BE2C (cell line): ENCODE results near the gene CLCA4. TPM values are rescaled to one million over a fixed set of nuclear protein-coding genes. Genes with fewer than 3 reads are reported as not detected.
"Not testable (repeated sequence)": the region's sequence is repeated elsewhere in the genome, so short reads cannot be mapped to it uniquely, and the experiment has no call there.

Experiments
- DNase-seq: peaks from one replicate; pipeline ENCODE4 v3.0.0-alpha.2; 2020
- H3K27me3 ChIP-seq: fragments of 250-450 bp; sonication (Bioruptor Pico); 2 replicates; pipeline ENCODE4 v1.5.1; 2020; ENCODE audit warnings: mild to moderate bottlenecking
- H3K36me3 ChIP-seq: fragments of 250-450 bp; sonication (Bioruptor Pico); 2 replicates; pipeline ENCODE4 v1.5.1; 2020; ENCODE audit warnings: mild to moderate bottlenecking
- H3K4me1 ChIP-seq: fragments of 250-450 bp; sonication (Bioruptor Pico); 2 replicates; pipeline ENCODE4 v1.5.1; 2020
- H3K4me3 ChIP-seq: 2 replicates; pipeline ENCODE4 v1.5.1; 2011; ENCODE audit warnings: low read depth, low read length
- H3K9me3 ChIP-seq: fragments of 250-450 bp; sonication (Bioruptor Pico); 2 replicates; pipeline ENCODE4 v1.5.1; 2020
- CTCF ChIP-seq: IDR thresholded peaks from 2 replicates; pipeline ENCODE4 v1.5.1; 2012; ENCODE audit warnings: mild to moderate bottlenecking, low read depth, low read length
- polyA plus RNA-seq: library from polyadenylated mRNA; unstranded; fragments of >200 nt; gene quantifications from one replicate; pipeline ENCODE4 v1.2.1, GENCODE V29; 2012; ENCODE audit warnings: low read depth, missing spikeins; ENCODE audit not compliant: insufficient read length, insufficient read depth

CLCA4 gene, protein sequence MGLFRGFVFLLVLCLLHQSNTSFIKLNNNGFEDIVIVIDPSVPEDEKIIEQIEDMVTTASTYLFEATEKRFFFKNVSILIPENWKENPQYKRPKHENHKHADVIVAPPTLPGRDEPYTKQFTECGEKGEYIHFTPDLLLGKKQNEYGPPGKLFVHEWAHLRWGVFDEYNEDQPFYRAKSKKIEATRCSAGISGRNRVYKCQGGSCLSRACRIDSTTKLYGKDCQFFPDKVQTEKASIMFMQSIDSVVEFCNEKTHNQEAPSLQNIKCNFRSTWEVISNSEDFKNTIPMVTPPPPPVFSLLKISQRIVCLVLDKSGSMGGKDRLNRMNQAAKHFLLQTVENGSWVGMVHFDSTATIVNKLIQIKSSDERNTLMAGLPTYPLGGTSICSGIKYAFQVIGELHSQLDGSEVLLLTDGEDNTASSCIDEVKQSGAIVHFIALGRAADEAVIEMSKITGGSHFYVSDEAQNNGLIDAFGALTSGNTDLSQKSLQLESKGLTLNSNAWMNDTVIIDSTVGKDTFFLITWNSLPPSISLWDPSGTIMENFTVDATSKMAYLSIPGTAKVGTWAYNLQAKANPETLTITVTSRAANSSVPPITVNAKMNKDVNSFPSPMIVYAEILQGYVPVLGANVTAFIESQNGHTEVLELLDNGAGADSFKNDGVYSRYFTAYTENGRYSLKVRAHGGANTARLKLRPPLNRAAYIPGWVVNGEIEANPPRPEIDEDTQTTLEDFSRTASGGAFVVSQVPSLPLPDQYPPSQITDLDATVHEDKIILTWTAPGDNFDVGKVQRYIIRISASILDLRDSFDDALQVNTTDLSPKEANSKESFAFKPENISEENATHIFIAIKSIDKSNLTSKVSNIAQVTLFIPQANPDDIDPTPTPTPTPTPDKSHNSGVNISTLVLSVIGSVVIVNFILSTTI
- not detected for polyA plus RNA-seq

DNA sequence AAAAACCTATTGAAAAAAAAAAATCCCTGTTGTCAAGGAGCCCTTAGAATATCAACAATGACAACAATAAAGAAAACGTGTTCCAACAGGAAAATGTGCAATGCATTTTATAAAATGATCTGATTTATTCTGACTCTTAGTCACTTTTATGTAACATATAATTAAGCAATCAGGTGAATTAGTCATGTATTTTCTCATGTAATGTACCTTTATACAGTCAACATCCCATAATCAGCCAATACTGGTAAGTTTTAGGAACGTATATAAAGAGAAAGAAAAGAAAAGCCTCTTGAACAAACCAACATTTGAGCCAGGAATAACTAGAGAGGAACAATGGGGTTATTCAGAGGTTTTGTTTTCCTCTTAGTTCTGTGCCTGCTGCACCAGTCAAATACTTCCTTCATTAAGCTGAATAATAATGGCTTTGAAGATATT is at the start of gene CLCA4:
TSS of gene CLCA4 (plus strand) at position 292 of the 435 bp plus-strand sequence. CDS start at position 334, 42 bp downstream.
- no peak for DNase-seq
- no peaks in the 10 kb centered on the region for H3K27me3 ChIP-seq
- H3K4me1 ChIP-seq: no peaks in the 10 kb centered on the region
- TF ChIP-seq CTCF: no peak
- H3K36me3 ChIP-seq: no peaks in the 10 kb centered on the region
- no peaks in the 10 kb centered on the region for H3K9me3 ChIP-seq
- H3K4me3 ChIP-seq: no peak within 1 kb of the TSS

DNA sequence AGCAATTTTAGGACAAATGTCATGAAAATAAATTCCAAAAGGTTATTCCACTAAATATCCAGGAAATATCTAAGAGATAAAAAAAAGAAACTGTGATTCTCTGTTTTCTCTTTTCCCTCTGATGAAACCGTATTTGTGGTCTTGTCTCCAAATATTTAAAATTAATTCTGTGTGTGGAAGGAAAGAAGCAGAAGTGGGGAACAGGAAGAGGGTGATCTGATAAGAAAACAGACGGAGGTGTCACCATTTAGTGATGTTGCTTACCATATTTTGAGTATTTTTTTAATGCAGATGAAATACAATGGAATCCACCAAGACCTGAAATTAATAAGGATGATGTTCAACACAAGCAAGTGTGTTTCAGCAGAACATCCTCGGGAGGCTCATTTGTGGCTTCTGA is 48.6 kb upstream of the CLCA4 start:
- DNase-seq: no peak
- Histone ChIP-seq H3K9me3 (no peaks in the 10 kb centered on the region), H3K27me3 (no peaks in the 10 kb centered on the region), H3K36me3 (no peaks in the 10 kb centered on the region), H3K4me3 (no peak overlapping the region), H3K4me1 (no peaks in the 10 kb centered on the region)
- no peak for TF ChIP-seq CTCF

DNA sequence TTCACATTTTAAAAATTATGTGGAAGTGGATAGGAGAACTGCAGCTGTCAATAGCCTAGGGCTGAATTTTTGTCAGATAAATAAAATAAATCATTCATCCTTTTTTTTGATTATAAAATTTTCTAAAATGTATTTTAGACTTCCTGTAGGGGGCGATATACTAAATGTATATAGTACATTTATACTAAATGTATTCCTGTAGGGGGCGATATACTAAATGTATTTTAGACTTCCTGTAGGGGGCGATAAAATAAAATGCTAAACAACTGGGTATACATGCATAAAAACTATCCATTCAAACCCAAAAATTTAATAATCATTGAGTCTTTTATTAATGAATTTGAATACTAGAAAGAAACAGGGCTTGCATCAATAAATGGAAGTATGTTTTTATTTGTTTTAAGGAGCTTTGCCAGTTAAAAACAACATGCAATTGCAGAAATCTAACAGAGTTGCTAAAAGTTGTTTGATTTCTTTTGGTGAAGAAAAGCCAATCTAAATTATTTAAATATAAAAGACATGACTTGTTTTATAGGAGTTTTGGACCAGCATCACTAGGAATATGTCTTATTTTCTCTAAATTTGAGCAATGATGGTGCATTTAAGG is 46.8 kb upstream of the CLCA4 start:
- no peak for DNase-seq
- no peaks in the 10 kb centered on the region for H3K27me3 ChIP-seq
- no peaks in the 10 kb centered on the region for H3K9me3 ChIP-seq
- TF ChIP-seq CTCF: peak; percentile 67; the same call in 1 of the 2 replicates
- H3K36me3 ChIP-seq: no peaks in the 10 kb centered on the region
- no peaks in the 10 kb centered on the region for H3K4me1 ChIP-seq
- H3K4me3 ChIP-seq: no peak overlapping the region

- Histone ChIP-seq H3K4me3 (no peak overlapping the region), H3K27me3 (no peaks in the 10 kb centered on the region), H3K4me1 (no peaks in the 10 kb centered on the region), H3K36me3 (no peaks in the 10 kb centered on the region), H3K9me3 (no peaks in the 10 kb centered on the region)
- no peak for DNase-seq
- no peak for TF ChIP-seq CTCF
These were observed 46.2 kb upstream of the CLCA4 start for GRCh38 chr1:86500714-86501113.

GRCh38 chr1:86502125-86502646 is 44.7 kb upstream of the CLCA4 start:
- TF ChIP-seq CTCF: peak; percentile 32
- not testable (repeated sequence) for DNase-seq, H3K27me3 ChIP-seq, H3K4me3 ChIP-seq, H3K36me3 ChIP-seq, H3K9me3 ChIP-seq, H3K4me1 ChIP-seq
